ENCODE measurements around the gene ELAPOR1.
A peak's percentile ranks its signal among the peaks of the same experiment; 100 is the strongest.
"Not testable (repeated sequence)": the region's sequence is repeated elsewhere in the genome, so short reads cannot be mapped to it uniquely, and the experiment has no call there.

ELAPOR1 gene

DNA sequence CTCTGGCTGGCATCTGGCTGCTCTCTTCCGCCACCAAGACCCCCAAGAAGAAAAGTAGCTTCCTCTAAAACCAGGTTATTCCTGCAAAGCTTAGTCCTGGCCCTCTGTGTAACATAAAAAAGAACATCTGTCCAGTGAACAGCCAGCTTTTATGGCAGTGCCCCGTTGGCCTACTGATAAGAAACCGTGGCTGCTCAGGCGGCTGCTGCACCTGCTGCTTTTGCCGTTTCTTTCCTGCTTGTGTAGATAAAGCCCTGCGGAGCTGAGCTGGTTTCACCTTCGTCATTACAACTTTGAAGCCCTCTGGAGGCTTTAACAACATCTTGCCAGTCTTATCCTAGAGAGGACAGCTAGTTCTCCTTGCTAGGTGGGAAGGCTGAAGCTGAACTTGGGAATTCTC lies 20.5 kb downstream of the ELAPOR1 start:
- Histone ChIP-seq H3K9ac (ENCODE audit: low read depth in 1 of 2, low read length in 2 of 2) (peak overlapping the region; percentile 54 to 56), H3K4me1 (ENCODE audit: control insufficient read depth in 1 of 2, insufficient read depth in 2 of 2, low read length in 2 of 2) (peaks cover 40 to 49% of the 10 kb centered on the region in 2 donors), H3K36me3 (ENCODE audit: control insufficient read depth in 1 of 2, insufficient read depth in 2 of 2, low read length in 2 of 2) (peaks cover 0 to 3% of the 10 kb centered on the region in 2 donors), H3K4me3 (ENCODE audit: low read depth in 1 of 2, low read length in 2 of 2) (peak overlapping the region; percentile 47 to 63), H3K9me3 (ENCODE audit: control insufficient read depth in 1 of 2, low read length in 2 of 2) (no peaks in the 10 kb centered on the region), H3K27ac (ENCODE audit: low read depth, low read length) (peak overlapping the region; percentile 79), H3K27me3 (ENCODE audit: control insufficient read depth in 1 of 2, insufficient read depth in 2 of 2, low read length in 2 of 2) (no peaks in the 10 kb centered on the region)

- H3K4me3 ChIP-seq (ENCODE audit: low read depth in 1 of 2, low read length in 2 of 2): peak overlapping the region in 1 of 2 donors; percentile 46
- no peaks in the 10 kb centered on the region for H3K27me3 ChIP-seq (ENCODE audit: control insufficient read depth in 1 of 2, insufficient read depth in 2 of 2, low read length in 2 of 2)
- peak overlapping the region; percentile 58 for H3K27ac ChIP-seq (ENCODE audit: low read depth, low read length)
- peaks cover 44 to 53% of the 10 kb centered on the region in 2 donors for H3K4me1 ChIP-seq (ENCODE audit: control insufficient read depth in 1 of 2, insufficient read depth in 2 of 2, low read length in 2 of 2)
- H3K9me3 ChIP-seq (ENCODE audit: control insufficient read depth in 1 of 2, low read length in 2 of 2): no peaks in the 10 kb centered on the region
- H3K9ac ChIP-seq (ENCODE audit: low read depth in 1 of 2, low read length in 2 of 2): peak overlapping the region in 1 of 2 donors; percentile 56
- H3K36me3 ChIP-seq (ENCODE audit: control insufficient read depth in 1 of 2, insufficient read depth in 2 of 2, low read length in 2 of 2): no peaks in the 10 kb centered on the region
These were observed 22.0 kb downstream of the ELAPOR1 start for GRCh38 chr1:109135940-109136339.

DNA sequence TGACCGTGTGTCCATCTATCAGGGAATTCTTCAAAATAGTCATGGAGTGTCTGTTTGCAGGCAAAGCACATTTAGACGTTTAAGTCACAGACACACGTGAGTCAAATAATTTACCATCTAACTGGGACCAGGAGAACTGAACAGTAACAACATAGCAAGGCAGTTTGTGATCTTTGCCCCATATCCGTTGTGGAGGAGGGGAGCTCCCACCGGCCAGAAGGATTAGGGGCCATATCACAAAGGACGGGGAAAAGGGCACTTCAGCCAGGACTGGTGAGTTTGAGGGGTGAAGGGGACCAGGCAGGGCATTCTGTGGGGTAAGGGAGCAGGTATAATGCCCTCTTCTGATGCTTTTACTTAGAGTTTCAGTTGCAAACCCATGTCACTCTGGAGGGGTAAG lies 22.9 kb downstream of the ELAPOR1 start:
- H3K9me3 ChIP-seq (ENCODE audit: control insufficient read depth in 1 of 2, low read length in 2 of 2): no peaks in the 10 kb centered on the region
- no peaks in the 10 kb centered on the region for H3K27me3 ChIP-seq (ENCODE audit: control insufficient read depth in 1 of 2, insufficient read depth in 2 of 2, low read length in 2 of 2)
- H3K36me3 ChIP-seq (ENCODE audit: control insufficient read depth in 1 of 2, insufficient read depth in 2 of 2, low read length in 2 of 2): no peaks in the 10 kb centered on the region
- H3K27ac ChIP-seq (ENCODE audit: low read depth, low read length): peak overlapping the region; percentile 58
- H3K4me3 ChIP-seq (ENCODE audit: low read depth in 1 of 2, low read length in 2 of 2): peak overlapping the region in 1 of 2 donors; percentile 46
- peak overlapping the region in 1 of 2 donors; percentile 45 for H3K9ac ChIP-seq (ENCODE audit: low read depth in 1 of 2, low read length in 2 of 2)
- peaks cover 44 to 53% of the 10 kb centered on the region in 2 donors for H3K4me1 ChIP-seq (ENCODE audit: control insufficient read depth in 1 of 2, insufficient read depth in 2 of 2, low read length in 2 of 2)

GRCh38 chr1:109137958-109138357 lies 24.0 kb downstream of the ELAPOR1 start:
- H3K36me3 ChIP-seq (ENCODE audit: control insufficient read depth in 1 of 2, insufficient read depth in 2 of 2, low read length in 2 of 2): no peaks in the 10 kb centered on the region
- peak overlapping the region; percentile 8 to 44 for H3K9ac ChIP-seq (ENCODE audit: low read depth in 1 of 2, low read length in 2 of 2)
- H3K27ac ChIP-seq (ENCODE audit: low read depth, low read length): no peak overlapping the region
- peak overlapping the region in 1 of 2 donors; percentile 30 for H3K4me3 ChIP-seq (ENCODE audit: low read depth in 1 of 2, low read length in 2 of 2)
- H3K4me1 ChIP-seq (ENCODE audit: control insufficient read depth in 1 of 2, insufficient read depth in 2 of 2, low read length in 2 of 2): peaks cover 37 to 49% of the 10 kb centered on the region in 2 donors
- no peaks in the 10 kb centered on the region for H3K9me3 ChIP-seq (ENCODE audit: control insufficient read depth in 1 of 2, low read length in 2 of 2)
- H3K27me3 ChIP-seq (ENCODE audit: control insufficient read depth in 1 of 2, insufficient read depth in 2 of 2, low read length in 2 of 2): no peaks in the 10 kb centered on the region

- Histone ChIP-seq H3K4me1 (ENCODE audit: control insufficient read depth in 1 of 2, insufficient read depth in 2 of 2, low read length in 2 of 2) (peaks cover 33 to 46% of the 10 kb centered on the region in 2 donors), H3K36me3 (ENCODE audit: control insufficient read depth in 1 of 2, insufficient read depth in 2 of 2, low read length in 2 of 2) (peaks cover 0 to 2% of the 10 kb centered on the region in 2 donors), H3K27ac (ENCODE audit: low read depth, low read length) (no peak overlapping the region), H3K4me3 (ENCODE audit: low read depth in 1 of 2, low read length in 2 of 2) (peak overlapping the region in 1 of 2 donors; percentile 30), H3K27me3 (ENCODE audit: control insufficient read depth in 1 of 2, insufficient read depth in 2 of 2, low read length in 2 of 2) (no peaks in the 10 kb centered on the region), H3K9me3 (ENCODE audit: control insufficient read depth in 1 of 2, low read length in 2 of 2) (no peaks in the 10 kb centered on the region), H3K9ac (ENCODE audit: low read depth in 1 of 2, low read length in 2 of 2) (peak overlapping the region in 1 of 2 donors; percentile 44)
These were observed 24.4 kb downstream of the ELAPOR1 start for GRCh38 chr1:109138358-109138757.

DNA sequence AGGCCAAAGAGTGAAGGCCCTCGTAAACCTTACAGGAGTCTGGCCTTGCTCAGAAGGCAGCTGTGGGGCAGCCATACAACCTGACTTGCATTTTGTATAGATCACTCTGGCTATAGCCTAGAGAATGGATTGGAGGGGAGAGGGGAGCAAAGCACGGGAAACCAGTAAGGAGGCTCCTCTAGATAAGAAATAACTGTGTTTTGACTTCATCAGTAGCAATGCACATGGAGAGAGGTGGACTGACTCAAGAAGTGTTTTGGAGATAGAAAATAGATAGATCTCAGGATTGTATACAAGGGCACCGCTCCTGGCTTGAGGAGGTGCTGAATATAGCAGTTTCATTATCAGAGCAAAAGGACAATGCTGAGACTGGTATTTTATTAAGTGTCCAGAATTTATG lies 26.5 kb downstream of the ELAPOR1 start:
- H3K27ac ChIP-seq (ENCODE audit: low read depth, low read length): no peak overlapping the region
- H3K4me1 ChIP-seq (ENCODE audit: control insufficient read depth in 1 of 2, insufficient read depth in 2 of 2, low read length in 2 of 2): peaks cover 23 to 27% of the 10 kb centered on the region in 2 donors

GRCh38 chr1:109142260-109142659 lies 28.3 kb downstream of the ELAPOR1 start:
- no peaks in the 10 kb centered on the region for H3K27me3 ChIP-seq (ENCODE audit: control insufficient read depth in 1 of 2, insufficient read depth in 2 of 2, low read length in 2 of 2)
- peaks cover 0 to 2% of the 10 kb centered on the region in 2 donors for H3K36me3 ChIP-seq (ENCODE audit: control insufficient read depth in 1 of 2, insufficient read depth in 2 of 2, low read length in 2 of 2)
- H3K4me3 ChIP-seq (ENCODE audit: low read depth in 1 of 2, low read length in 2 of 2): no peak overlapping the region
- no peak overlapping the region for H3K27ac ChIP-seq (ENCODE audit: low read depth, low read length)
- H3K9ac ChIP-seq (ENCODE audit: low read depth in 1 of 2, low read length in 2 of 2): no peak overlapping the region
- H3K4me1 ChIP-seq (ENCODE audit: control insufficient read depth in 1 of 2, insufficient read depth in 2 of 2, low read length in 2 of 2): peaks cover 6 to 17% of the 10 kb centered on the region in 2 donors
- H3K9me3 ChIP-seq (ENCODE audit: control insufficient read depth in 1 of 2, low read length in 2 of 2): no peaks in the 10 kb centered on the region

More for the DNA sequence above, 26.5 kb downstream of the ELAPOR1 start:
- no peaks in the 10 kb centered on the region for H3K27me3 ChIP-seq (ENCODE audit: control insufficient read depth in 1 of 2, insufficient read depth in 2 of 2, low read length in 2 of 2)
- no peaks in the 10 kb centered on the region for H3K9me3 ChIP-seq (ENCODE audit: control insufficient read depth in 1 of 2, low read length in 2 of 2)
- H3K9ac ChIP-seq (ENCODE audit: low read depth in 1 of 2, low read length in 2 of 2): no peak overlapping the region
- H3K36me3 ChIP-seq (ENCODE audit: control insufficient read depth in 1 of 2, insufficient read depth in 2 of 2, low read length in 2 of 2): peaks cover 0 to 2% of the 10 kb centered on the region in 2 donors
- H3K4me3 ChIP-seq (ENCODE audit: low read depth in 1 of 2, low read length in 2 of 2): no peak overlapping the region

GRCh38 chr1:109142725-109143124 lies 28.8 kb downstream of the ELAPOR1 start:
- H3K27ac ChIP-seq (ENCODE audit: low read depth, low read length); H3K4me3 ChIP-seq (ENCODE audit: low read depth in 1 of 2, low read length in 2 of 2); H3K36me3 ChIP-seq (ENCODE audit: control insufficient read depth in 1 of 2, insufficient read depth in 2 of 2, low read length in 2 of 2); H3K9ac ChIP-seq (ENCODE audit: low read depth in 1 of 2, low read length in 2 of 2); H3K9me3 ChIP-seq (ENCODE audit: control insufficient read depth in 1 of 2, low read length in 2 of 2); H3K27me3 ChIP-seq (ENCODE audit: control insufficient read depth in 1 of 2, insufficient read depth in 2 of 2, low read length in 2 of 2): not testable (repeated sequence)
- H3K4me1 ChIP-seq (ENCODE audit: control insufficient read depth in 1 of 2, insufficient read depth in 2 of 2, low read length in 2 of 2): peaks cover 6 to 17% of the 10 kb centered on the region in 2 donors

DNA sequence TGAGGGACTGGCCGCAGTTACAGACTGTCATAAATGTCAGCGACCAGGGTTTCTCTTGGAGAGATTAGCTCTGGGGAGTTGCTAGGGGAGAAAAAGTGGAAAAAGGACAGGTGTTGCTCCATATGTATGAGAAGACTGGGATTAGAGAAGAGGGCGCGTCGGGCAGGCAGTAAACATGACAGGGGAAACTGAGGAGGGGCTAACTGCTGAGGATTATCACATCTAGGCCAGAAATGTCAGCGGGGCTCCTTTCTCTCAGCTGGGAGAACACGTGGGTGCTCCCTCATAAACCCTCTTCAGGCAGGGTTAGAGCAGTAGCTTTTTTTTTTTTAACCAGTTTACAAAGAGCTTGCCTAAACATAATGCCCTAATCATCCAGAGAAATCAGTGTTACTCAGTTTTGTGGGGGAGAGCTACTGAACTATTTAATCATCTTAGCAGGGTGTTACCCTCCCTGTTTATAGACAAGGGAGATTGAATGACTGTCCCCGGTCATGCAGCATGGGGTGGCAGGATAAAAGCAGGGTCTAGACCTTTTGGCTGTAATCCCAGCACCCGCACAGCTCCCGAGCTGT lies 35.2 kb downstream of the ELAPOR1 start:
- H3K27me3 ChIP-seq (ENCODE audit: control insufficient read depth in 1 of 2, insufficient read depth in 2 of 2, low read length in 2 of 2): no peaks in the 10 kb centered on the region
- H3K27ac ChIP-seq (ENCODE audit: low read depth, low read length): no peak overlapping the region
- no peaks in the 10 kb centered on the region for H3K9me3 ChIP-seq (ENCODE audit: control insufficient read depth in 1 of 2, low read length in 2 of 2)
- no peak overlapping the region for H3K9ac ChIP-seq (ENCODE audit: low read depth in 1 of 2, low read length in 2 of 2)
- H3K4me1 ChIP-seq (ENCODE audit: control insufficient read depth in 1 of 2, insufficient read depth in 2 of 2, low read length in 2 of 2): peaks cover 30 to 43% of the 10 kb centered on the region in 2 donors
- H3K4me3 ChIP-seq (ENCODE audit: low read depth in 1 of 2, low read length in 2 of 2): no peak overlapping the region
- H3K36me3 ChIP-seq (ENCODE audit: control insufficient read depth in 1 of 2, insufficient read depth in 2 of 2, low read length in 2 of 2): no peaks in the 10 kb centered on the region

GRCh38 chr1:109149874-109150601 lies 36.1 kb downstream of the ELAPOR1 start:
- Histone ChIP-seq H3K36me3 (ENCODE audit: control insufficient read depth in 1 of 2, insufficient read depth in 2 of 2, low read length in 2 of 2) (no peaks in the 10 kb centered on the region), H3K27ac (ENCODE audit: low read depth, low read length) (no peak overlapping the region), H3K4me3 (ENCODE audit: low read depth in 1 of 2, low read length in 2 of 2) (no peak overlapping the region), H3K9me3 (ENCODE audit: control insufficient read depth in 1 of 2, low read length in 2 of 2) (no peaks in the 10 kb centered on the region), H3K4me1 (ENCODE audit: control insufficient read depth in 1 of 2, insufficient read depth in 2 of 2, low read length in 2 of 2) (peaks cover 30 to 43% of the 10 kb centered on the region in 2 donors), H3K9ac (ENCODE audit: low read depth in 1 of 2, low read length in 2 of 2) (peak overlapping the region; percentile 4 to 22), H3K27me3 (ENCODE audit: control insufficient read depth in 1 of 2, insufficient read depth in 2 of 2, low read length in 2 of 2) (no peaks in the 10 kb centered on the region)
